ENCODE results near the gene TOMM20. TPM values are rescaled to one million over a fixed set of nuclear protein-coding genes. Genes with fewer than 3 reads are reported as not detected.

The TOMM20 gene
- total and polyA plus RNA-seq, 9 of the 15 experiments (the other 6 are each of a cell fraction or from before 2014, with no cell fraction given), result 70.6 to 334 (median 159) TPM

DNA sequence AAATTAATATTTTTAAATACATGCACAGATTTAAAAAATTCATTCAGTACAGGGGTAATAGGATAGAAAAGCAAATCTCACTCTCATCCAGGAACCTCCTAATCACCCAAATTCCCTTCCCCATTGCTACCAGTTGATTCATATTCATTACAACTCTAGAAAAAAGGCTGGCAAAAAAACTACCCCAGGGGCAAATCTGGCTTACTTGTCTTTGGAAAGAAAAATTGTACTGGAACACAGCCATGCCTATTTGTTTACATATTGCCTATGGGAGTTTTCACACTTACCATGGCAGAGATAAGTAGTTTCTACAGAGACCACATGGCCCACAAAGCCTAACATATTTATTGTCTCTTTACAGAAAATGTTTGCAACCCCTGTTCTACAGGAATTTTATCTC, 41.3 kb upstream of the TOMM20 start:
- Histone ChIP-seq H3K4me2 (ENCODE audit: insufficient read depth, low read length) (no peak overlapping the region), H3K9me3 (replicated peaks; ENCODE audit: control insufficient read depth, insufficient read depth, low read depth, low read length) (no peaks in the 10 kb centered on the region), H3K79me2 (ENCODE audit: control insufficient read depth, insufficient read depth, low read length) (no peaks in the 10 kb centered on the region), H3K9me1 (ENCODE audit: control insufficient read depth, insufficient read depth, low read length) (no peaks in the 10 kb centered on the region), H3K4me3 (no peak overlapping the region), H3K27ac (ENCODE audit: extremely low read depth, low read depth, low read length) (no peak overlapping the region), H3K9ac (ENCODE audit: insufficient read depth in 1 of 2, low read depth in 2 of 2, low read length in 2 of 2) (no peak overlapping the region), H3K36me3 (ENCODE audit: control insufficient read depth, insufficient read depth, low read length) (peaks cover 68% of the 10 kb centered on the region), H3K4me1 (replicated peaks in 1 of 2; ENCODE audit: control insufficient read depth in 2 of 2, insufficient read depth in 2 of 2, low read length in 2 of 2) (no peaks in the 10 kb centered on the region), H2AFZ (ENCODE audit: low read depth, low read length) (no peak overlapping the region), H3K27me3 (ENCODE audit: control insufficient read depth in 2 of 2, insufficient read depth in 2 of 2, low read length in 2 of 2) (no peaks in the 10 kb centered on the region), H4K20me1 (replicated peaks; ENCODE audit: control insufficient read depth, insufficient read depth, low read length) (no peaks in the 10 kb centered on the region)
- ATAC-seq, result no peak
- CTCF ChIA-PET (ENCODE audit: low intra/inter-chr PET ratio), result no interaction called here
- in situ Hi-C loops (cut with MboI) (no loop called here), intact Hi-C loops (cut with micrococcal nuclease) (no loop called here)
- DNase-seq (ENCODE audit: extremely low read depth in 1 of 4, low spot score in 3 of 4), result no peak
- BruUV-seq (replicated peaks), result no TSS peak
- no peak for TF ChIP-seq SMARCA4 (IDR thresholded peaks at IDR 0.05)
- POLR2A ChIA-PET, result interaction anchor here (1.1 kb wide), 1 partner anchor 13 kb away, joined by 3 read pairs; no protein-coding TSS in a partner anchor
- FAIRE-seq, result no peak

DNA sequence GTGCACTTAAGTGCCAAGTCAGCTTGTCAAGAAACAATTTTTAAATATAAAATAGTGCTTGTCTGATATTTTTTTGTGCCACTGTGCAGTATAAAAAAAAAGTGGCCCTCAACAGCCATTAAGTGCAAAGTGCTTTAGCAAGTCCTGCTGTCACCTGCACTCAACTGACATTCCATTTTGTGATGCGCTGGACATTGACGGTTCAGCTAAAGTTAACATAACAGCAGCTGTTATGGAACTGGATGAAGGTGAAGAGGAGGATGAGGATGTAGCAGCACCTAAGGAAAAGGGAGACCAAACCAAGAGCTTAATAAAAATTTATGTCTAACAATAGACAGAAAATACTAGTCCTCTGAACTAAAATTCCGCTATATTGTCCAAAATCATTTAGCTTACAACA, 39.7 kb upstream of the TOMM20 start:
- H3K4me2 ChIP-seq (ENCODE audit: insufficient read depth, low read length), result no peak overlapping the region
- peaks cover 54% of the 10 kb centered on the region for H3K36me3 ChIP-seq (ENCODE audit: control insufficient read depth, insufficient read depth, low read length)
- H4K20me1 ChIP-seq (replicated peaks; ENCODE audit: control insufficient read depth, insufficient read depth, low read length), result no peaks in the 10 kb centered on the region
- no peak overlapping the region for H3K4me3 ChIP-seq
- CTCF ChIA-PET (ENCODE audit: low intra/inter-chr PET ratio), result no interaction called here
- FAIRE-seq, result no peak
- WGBS (ENCODE audit: insufficient coverage, low coverage, missing lambda C conversion rate), result 87% methylated on average over 3 of the region's 3 CpGs
- no peak for DNase-seq (ENCODE audit: extremely low read depth in 1 of 4, low spot score in 3 of 4)
- no peaks in the 10 kb centered on the region for H3K79me2 ChIP-seq (ENCODE audit: control insufficient read depth, insufficient read depth, low read length)
- H3K9me3 ChIP-seq (replicated peaks; ENCODE audit: control insufficient read depth, insufficient read depth, low read depth, low read length), result no peaks in the 10 kb centered on the region
- H3K4me1 ChIP-seq (replicated peaks in 1 of 2; ENCODE audit: control insufficient read depth in 2 of 2, insufficient read depth in 2 of 2, low read length in 2 of 2), result no peaks in the 10 kb centered on the region
- BruUV-seq (replicated peaks), result no TSS peak
- no peaks in the 10 kb centered on the region for H3K27me3 ChIP-seq (ENCODE audit: control insufficient read depth in 2 of 2, insufficient read depth in 2 of 2, low read length in 2 of 2)
- intact Hi-C loops (cut with micrococcal nuclease) (no loop called here), in situ Hi-C loops (cut with MboI) (no loop called here)
- H3K27ac ChIP-seq (ENCODE audit: extremely low read depth, low read depth, low read length), result no peak overlapping the region
- no peaks in the 10 kb centered on the region for H3K9me1 ChIP-seq (ENCODE audit: control insufficient read depth, insufficient read depth, low read length)
- POLR2A ChIA-PET, result interaction anchor here (0.8 to 1.2 kb wide), 2 partner anchors 23 to 29 kb away, joined by 3 to 4 read pairs; no protein-coding TSS in a partner anchor
- ATAC-seq, result no peak
- no peak overlapping the region for H3K9ac ChIP-seq (ENCODE audit: insufficient read depth in 1 of 2, low read depth in 2 of 2, low read length in 2 of 2)
- 0 out of 2 replicates have a peak, but pooled peaks have one; percentile 24 for TF ChIP-seq ZNF316 (IDR thresholded peaks at IDR 0.05)
- TF ChIP-seq, protein P1, sequence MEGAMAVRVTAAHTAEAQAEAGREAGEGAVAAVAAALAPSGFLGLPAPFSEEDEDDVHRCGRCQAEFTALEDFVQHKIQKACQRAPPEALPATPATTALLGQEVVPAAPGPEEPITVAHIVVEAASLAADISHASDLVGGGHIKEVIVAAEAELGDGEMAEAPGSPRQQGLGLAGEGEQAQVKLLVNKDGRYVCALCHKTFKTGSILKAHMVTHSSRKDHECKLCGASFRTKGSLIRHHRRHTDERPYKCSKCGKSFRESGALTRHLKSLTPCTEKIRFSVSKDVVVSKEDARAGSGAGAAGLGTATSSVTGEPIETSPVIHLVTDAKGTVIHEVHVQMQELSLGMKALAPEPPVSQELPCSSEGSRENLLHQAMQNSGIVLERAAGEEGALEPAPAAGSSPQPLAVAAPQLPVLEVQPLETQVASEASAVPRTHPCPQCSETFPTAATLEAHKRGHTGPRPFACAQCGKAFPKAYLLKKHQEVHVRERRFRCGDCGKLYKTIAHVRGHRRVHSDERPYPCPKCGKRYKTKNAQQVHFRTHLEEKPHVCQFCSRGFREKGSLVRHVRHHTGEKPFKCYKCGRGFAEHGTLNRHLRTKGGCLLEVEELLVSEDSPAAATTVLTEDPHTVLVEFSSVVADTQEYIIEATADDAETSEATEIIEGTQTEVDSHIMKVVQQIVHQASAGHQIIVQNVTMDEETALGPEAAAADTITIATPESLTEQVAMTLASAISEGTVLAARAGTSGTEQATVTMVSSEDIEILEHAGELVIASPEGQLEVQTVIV (CRISPR knock-in tag; IDR thresholded peaks at IDR 0.05; ENCODE audit: borderline replicate concordance), result no peak
- H2AFZ ChIP-seq (ENCODE audit: low read depth, low read length), result no peak overlapping the region
